ENCODE data around the gene AXDND1. TPM values are rescaled to one million over a fixed set of nuclear protein-coding genes. Genes with fewer than 3 reads are reported as not detected.
"Not testable (repeated sequence)": the region's sequence is repeated elsewhere in the genome, so short reads cannot be mapped to it uniquely, and the experiment has no call there.

Gene AXDND1
- total RNA-seq, 1 donor from 2014 or later, result not detected

DNA sequence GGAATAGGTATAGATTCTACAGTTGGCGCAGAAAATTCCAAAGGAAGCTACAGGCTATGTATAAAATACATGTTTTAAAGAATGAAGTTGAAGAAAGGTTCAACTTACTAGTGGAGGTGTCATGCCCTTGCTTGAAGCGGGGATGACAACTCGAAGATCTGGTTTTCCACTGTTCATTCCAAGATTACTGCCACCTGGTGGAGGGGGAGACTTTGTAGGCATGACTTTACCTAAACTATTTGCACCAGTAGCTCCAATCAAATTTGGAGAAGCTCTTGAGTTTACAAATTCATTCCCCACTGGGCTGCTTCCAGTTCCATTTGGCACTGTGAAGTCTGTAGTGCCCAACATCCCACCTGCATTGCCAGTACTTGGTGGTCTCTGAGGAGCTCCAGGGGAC, 81.7 kb downstream of the AXDND1 start:
- Mint-ChIP-seq H3K4me1 (ENCODE audit: low read depth) (no peaks in the 10 kb centered on the region), H3K27ac (no peak overlapping the region), H3K4me3 (no peak overlapping the region), H3K9me3 (no peaks in the 10 kb centered on the region), H3K36me3 (ENCODE audit: low read depth) (no peaks in the 10 kb centered on the region), H3K27me3 (ENCODE audit: insufficient read depth) (peaks cover 2% of the 10 kb centered on the region)
- intact Hi-C loops (cut with micrococcal nuclease), result no loop called here
- DNase-seq (ENCODE audit: low spot score), result no peak

DNA sequence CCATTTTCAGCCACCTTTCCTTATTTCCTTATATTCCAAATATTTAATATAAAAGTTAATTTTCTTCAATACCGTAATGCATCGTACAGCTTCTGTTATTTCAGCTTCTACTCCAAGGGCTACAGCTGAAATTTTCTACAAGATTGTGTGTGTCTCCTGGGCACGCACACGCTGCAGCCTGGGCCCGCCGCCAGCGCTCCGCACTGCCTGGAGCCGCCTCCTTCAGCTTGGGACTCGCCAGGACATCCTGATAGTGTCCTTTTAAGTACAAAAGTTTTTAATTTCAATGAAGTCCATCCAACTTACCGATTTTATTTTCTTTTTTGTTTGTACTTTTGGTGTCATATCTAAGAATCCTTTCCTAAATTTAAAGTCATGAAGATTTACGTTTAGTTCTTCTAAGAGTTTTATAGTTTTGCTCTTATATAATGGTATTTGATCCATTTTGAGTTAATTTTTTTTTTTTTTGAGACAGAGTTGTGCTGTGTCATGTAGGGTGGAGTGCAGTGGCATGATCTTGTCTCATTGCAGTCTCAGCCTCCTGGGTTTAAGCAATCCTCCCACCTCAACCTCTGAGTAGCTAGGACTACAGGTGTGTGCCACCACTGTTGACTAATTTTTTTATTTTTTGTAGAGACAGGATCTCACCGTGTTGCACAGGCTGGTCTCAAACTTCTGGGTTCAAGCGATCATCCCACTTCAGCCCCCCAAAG, 82.8 kb downstream of the AXDND1 start:
- H3K4me1 Mint-ChIP-seq (ENCODE audit: low read depth), result no peaks in the 10 kb centered on the region
- no peak overlapping the region for H3K4me3 Mint-ChIP-seq
- intact Hi-C loops (cut with micrococcal nuclease), result no loop called here
- no peaks in the 10 kb centered on the region for H3K36me3 Mint-ChIP-seq (ENCODE audit: low read depth)
- no peaks in the 10 kb centered on the region for H3K9me3 Mint-ChIP-seq
- no peak overlapping the region for H3K27ac Mint-ChIP-seq
- peaks cover 2% of the 10 kb centered on the region for H3K27me3 Mint-ChIP-seq (ENCODE audit: insufficient read depth)
- no peak for DNase-seq (ENCODE audit: low spot score)

DNA sequence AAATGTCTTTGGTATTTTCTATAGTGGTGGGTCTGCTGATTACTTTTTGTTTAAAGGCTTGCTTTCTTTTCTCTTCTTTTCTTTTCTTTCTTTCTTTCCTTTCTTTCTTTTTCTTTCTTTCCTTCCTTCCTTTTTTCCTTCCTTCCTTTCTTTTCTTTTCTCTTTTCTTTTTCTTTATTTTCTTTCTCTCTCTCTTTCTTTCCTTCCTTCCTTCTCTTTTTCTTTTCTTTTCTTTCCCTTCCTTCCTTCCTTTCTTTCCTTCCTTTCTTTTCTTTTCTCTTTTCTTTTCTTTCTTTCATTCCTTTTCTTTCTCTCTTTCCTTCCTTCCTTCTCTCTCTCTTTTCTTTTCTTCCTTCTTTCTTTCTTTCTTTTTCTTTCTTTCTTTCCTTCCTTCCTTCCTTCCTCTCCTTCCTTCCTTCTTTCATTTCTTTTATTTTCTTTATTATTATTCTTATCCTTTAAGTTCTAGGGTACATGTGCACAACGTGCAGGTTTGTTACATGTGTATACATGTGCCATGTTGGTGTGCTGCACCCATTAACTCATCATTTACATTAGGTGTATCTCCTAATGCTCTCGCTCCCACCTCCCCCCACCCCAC, 93.9 kb downstream of the AXDND1 start:
- H3K4me1 Mint-ChIP-seq (ENCODE audit: low read depth); H3K27ac Mint-ChIP-seq; H3K27me3 Mint-ChIP-seq (ENCODE audit: insufficient read depth); DNase-seq (ENCODE audit: low spot score); H3K36me3 Mint-ChIP-seq (ENCODE audit: low read depth); H3K4me3 Mint-ChIP-seq; intact Hi-C loops (cut with micrococcal nuclease); H3K9me3 Mint-ChIP-seq: not testable (repeated sequence)

DNA sequence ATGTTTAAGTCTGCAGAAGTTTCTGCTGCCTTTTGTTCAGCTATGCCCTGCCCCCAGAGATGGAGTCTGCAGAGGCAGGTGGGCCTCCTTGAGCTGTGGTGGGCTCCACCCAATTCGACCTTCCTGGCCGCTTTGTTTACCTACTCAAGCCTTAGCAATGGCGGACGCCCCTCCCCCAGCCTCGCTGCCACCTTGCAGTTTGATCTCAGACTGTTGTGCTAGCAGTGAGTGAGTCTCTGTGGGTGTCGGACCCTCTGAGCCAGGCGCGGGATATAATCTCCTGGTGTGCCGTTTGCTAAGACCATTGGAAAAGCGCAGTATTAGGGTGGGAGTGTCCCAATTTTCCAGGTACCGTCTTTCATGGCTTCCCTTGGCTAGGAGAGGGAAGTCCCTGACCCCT, 99.9 kb downstream of the AXDND1 start:
- DNase-seq (ENCODE audit: low spot score); H3K4me1 Mint-ChIP-seq (ENCODE audit: low read depth); H3K27ac Mint-ChIP-seq; H3K9me3 Mint-ChIP-seq; H3K36me3 Mint-ChIP-seq (ENCODE audit: low read depth); intact Hi-C loops (cut with micrococcal nuclease); H3K27me3 Mint-ChIP-seq (ENCODE audit: insufficient read depth); H3K4me3 Mint-ChIP-seq: not testable (repeated sequence)

DNA sequence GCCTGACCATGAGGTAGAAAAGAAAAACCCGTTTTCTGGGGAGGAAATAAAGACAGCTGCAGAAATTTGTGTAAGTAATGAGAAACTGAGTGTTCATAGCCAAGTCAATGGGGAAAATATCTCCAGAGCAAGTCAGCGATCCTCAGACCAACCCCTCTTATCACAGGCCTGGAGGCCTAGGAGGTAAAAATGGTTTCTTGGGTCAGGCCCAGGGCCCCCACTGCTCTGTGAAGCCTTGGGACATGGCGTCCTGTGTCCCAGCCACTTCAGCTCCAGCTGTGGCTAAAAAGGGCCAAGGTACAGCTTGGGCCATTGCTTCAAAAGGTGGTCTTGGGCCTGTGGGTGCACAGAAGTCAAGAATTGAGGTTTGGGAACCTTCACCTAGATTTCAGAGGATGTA, 108.9 kb downstream of the AXDND1 start:
- intact Hi-C loops (cut with micrococcal nuclease), result no loop called here
- Mint-ChIP-seq H3K36me3 (ENCODE audit: low read depth) (no peaks in the 10 kb centered on the region), H3K9me3 (peaks cover 43% of the 10 kb centered on the region), H3K4me3 (no peak overlapping the region), H3K27ac (no peak overlapping the region), H3K4me1 (ENCODE audit: low read depth) (no peaks in the 10 kb centered on the region), H3K27me3 (ENCODE audit: insufficient read depth) (no peaks in the 10 kb centered on the region)
- DNase-seq (ENCODE audit: low spot score), result no peak

DNA sequence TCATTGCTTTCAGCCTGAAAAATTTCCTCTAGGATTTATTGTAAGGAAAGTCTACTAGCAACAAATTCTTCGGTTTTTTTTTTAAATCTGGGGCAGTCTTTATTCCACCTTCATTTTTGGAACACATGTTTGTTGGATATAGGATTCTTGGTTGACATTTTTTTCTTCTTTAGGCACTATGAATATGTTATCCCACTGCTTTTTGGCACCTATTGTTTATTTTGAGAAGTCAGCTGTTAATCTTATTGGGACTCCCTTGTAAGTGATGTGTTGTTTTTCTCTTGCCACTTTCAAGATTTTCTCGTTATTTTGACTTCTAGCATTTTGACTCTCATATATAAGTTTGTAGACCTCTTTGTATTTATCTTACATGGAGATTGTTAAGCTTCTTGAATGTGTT, 110.7 kb downstream of the AXDND1 start:
- no peak overlapping the region for H3K4me3 Mint-ChIP-seq
- H3K36me3 Mint-ChIP-seq (ENCODE audit: low read depth), result no peaks in the 10 kb centered on the region
- H3K4me1 Mint-ChIP-seq (ENCODE audit: low read depth), result no peaks in the 10 kb centered on the region
- no peak overlapping the region for H3K27ac Mint-ChIP-seq
- H3K27me3 Mint-ChIP-seq (ENCODE audit: insufficient read depth), result no peaks in the 10 kb centered on the region
- intact Hi-C loops (cut with micrococcal nuclease), result no loop called here
- DNase-seq (ENCODE audit: low spot score), result no peak
- H3K9me3 Mint-ChIP-seq, result peaks cover 47% of the 10 kb centered on the region

DNA sequence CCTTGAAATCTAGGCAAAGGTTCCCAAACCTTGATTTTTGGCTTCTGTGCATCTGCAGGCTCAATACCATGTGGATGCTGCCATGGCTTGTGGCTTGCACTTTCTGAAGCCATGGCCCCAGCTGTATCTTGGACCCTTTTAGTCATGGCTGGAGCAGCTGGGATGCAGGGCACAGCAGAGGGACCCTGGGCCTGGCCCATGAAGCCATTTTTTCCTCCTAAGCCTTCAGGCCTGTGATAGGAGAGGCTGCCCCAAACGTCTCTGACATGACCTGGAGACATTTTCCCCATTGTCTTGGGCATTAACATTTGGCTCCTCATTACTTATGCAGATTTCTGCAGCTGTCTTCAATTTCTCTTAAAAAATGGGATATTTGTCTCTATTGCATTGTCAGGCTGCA, 112.6 kb downstream of the AXDND1 start:
- Mint-ChIP-seq H3K4me3 (no peak overlapping the region), H3K4me1 (ENCODE audit: low read depth) (no peaks in the 10 kb centered on the region), H3K9me3 (peaks cover 52% of the 10 kb centered on the region), H3K27ac (no peak overlapping the region), H3K27me3 (ENCODE audit: insufficient read depth) (no peaks in the 10 kb centered on the region), H3K36me3 (ENCODE audit: low read depth) (no peaks in the 10 kb centered on the region)
- intact Hi-C loops (cut with micrococcal nuclease), result no loop called here
- DNase-seq (ENCODE audit: low spot score), result no peak

DNA sequence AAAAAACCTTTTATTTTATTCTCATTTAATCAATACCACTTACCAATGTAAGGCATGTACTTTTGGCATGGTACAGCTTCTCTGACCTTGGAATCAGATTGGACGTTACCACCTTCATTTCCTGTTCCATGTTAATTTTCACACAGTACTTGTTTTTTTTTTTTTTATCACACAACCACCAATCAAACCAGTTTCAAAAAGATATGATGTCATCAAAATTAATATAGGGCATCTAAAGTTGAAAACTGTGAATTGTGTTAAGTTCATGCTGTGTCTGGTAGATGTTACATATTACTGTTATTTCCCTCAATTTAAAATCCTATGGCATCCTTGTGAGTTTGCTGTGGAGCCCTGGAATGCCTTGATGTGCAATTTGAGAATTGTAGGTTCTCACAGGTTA, 124.8 kb downstream of the AXDND1 start:
- DNase-seq (ENCODE audit: low spot score), result no peak
- intact Hi-C loops (cut with micrococcal nuclease), result no loop called here
- no peak overlapping the region for H3K4me3 Mint-ChIP-seq
- no peak overlapping the region for H3K27ac Mint-ChIP-seq
- H3K36me3 Mint-ChIP-seq (ENCODE audit: low read depth), result no peaks in the 10 kb centered on the region
- peaks cover 12% of the 10 kb centered on the region for H3K9me3 Mint-ChIP-seq
- H3K27me3 Mint-ChIP-seq (ENCODE audit: insufficient read depth), result no peaks in the 10 kb centered on the region
- H3K4me1 Mint-ChIP-seq (ENCODE audit: low read depth), result no peaks in the 10 kb centered on the region

DNA sequence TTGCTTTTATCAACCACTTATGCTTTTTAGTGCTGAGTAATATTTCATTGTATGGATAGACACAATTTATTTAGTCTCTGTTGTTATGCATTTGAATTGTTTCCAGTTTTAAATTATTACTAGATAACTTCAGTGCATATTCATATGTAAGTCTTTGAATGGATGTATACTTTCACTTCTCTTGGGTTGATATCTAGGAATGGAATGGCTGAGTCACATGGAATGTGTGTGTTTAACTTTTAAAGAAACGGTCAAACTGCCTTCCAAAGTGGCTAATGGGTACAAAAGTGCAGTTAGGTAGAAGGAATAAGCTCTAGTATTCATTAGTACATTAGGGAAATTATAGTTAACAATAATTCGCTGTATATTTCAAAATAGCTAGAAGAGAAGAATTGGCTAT, 127.6 kb downstream of the AXDND1 start:
- no peak overlapping the region for H3K4me3 Mint-ChIP-seq
- intact Hi-C loops (cut with micrococcal nuclease), result no loop called here
- H3K27ac Mint-ChIP-seq, result no peak overlapping the region
- no peaks in the 10 kb centered on the region for H3K36me3 Mint-ChIP-seq (ENCODE audit: low read depth)
- H3K4me1 Mint-ChIP-seq (ENCODE audit: low read depth), result no peaks in the 10 kb centered on the region
- H3K9me3 Mint-ChIP-seq, result no peaks in the 10 kb centered on the region
- H3K27me3 Mint-ChIP-seq (ENCODE audit: insufficient read depth), result no peaks in the 10 kb centered on the region
- DNase-seq (ENCODE audit: low spot score), result no peak

DNA sequence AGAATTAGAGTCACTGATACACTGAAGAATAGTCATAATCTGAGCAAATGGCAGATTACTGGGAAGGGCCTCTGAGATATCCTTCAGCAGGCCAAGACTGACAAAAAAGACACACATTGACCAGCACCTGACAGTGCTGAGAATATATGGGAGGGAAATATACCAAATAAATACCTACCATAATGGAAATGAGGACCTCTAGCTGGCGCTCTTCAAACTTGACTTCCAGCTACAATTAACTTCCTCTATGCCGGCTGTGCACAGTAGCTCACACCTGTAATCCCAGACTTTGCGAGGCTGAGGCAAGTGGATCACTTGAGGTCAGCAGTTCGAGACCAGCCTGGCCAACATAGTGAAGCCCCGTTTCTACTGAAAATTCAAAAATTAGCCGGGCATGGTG, 140.4 kb downstream of the AXDND1 start:
- no peak overlapping the region for H3K4me3 Mint-ChIP-seq
- DNase-seq (ENCODE audit: low spot score), result no peak
- H3K27ac Mint-ChIP-seq, result no peak overlapping the region
- H3K4me1 Mint-ChIP-seq (ENCODE audit: low read depth), result no peaks in the 10 kb centered on the region
- no peaks in the 10 kb centered on the region for H3K27me3 Mint-ChIP-seq (ENCODE audit: insufficient read depth)
- no peaks in the 10 kb centered on the region for H3K36me3 Mint-ChIP-seq (ENCODE audit: low read depth)
- no peaks in the 10 kb centered on the region for H3K9me3 Mint-ChIP-seq
- intact Hi-C loops (cut with micrococcal nuclease), result no loop called here

DNA sequence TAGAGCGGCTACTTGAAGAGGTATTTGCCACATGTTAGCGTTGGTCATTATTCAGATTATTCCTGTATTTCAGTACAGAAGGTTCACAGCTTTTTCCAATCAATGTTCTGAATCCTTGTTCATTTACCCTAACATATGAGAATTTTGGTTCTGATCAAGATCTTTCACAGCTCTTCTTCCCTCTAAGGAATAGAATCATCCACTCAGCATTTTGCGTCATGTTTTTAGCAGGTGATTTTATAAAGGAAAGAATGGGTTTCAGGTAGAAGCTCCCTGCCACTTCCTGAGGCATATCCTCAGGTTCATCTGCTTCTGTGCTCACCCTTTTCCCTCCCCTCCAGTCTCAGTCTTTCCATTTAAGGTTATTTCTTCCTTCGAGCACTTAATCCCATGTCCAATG, 143.6 kb downstream of the AXDND1 start:
- intact Hi-C loops (cut with micrococcal nuclease), result no loop called here
- no peak overlapping the region for H3K4me3 Mint-ChIP-seq
- no peaks in the 10 kb centered on the region for H3K9me3 Mint-ChIP-seq
- no peaks in the 10 kb centered on the region for H3K4me1 Mint-ChIP-seq (ENCODE audit: low read depth)
- no peaks in the 10 kb centered on the region for H3K36me3 Mint-ChIP-seq (ENCODE audit: low read depth)
- no peak for DNase-seq (ENCODE audit: low spot score)
- no peaks in the 10 kb centered on the region for H3K27me3 Mint-ChIP-seq (ENCODE audit: insufficient read depth)
- no peak overlapping the region for H3K27ac Mint-ChIP-seq

DNA sequence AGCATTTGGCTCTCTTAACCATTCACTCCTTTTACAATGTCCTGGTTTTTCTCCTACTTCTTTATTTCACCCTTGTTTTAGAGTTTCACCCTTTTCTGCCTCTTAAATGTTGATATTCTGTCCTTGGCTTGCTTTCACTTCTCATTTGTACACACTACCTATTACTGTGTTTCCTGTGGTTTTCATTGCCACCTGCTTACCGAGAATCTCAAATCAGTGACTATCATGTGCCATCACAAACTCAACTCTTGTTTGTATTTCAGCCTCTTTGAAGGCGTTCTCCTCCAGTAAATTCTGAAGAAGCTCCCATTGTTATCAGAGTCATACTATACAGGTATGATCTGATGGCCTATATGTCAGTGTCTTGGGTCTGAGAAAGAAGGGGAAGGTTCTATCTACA, 144.3 kb downstream of the AXDND1 start:
- Mint-ChIP-seq H3K4me3 (no peak overlapping the region), H3K4me1 (ENCODE audit: low read depth) (no peaks in the 10 kb centered on the region), H3K9me3 (no peaks in the 10 kb centered on the region), H3K36me3 (ENCODE audit: low read depth) (no peaks in the 10 kb centered on the region), H3K27me3 (ENCODE audit: insufficient read depth) (no peaks in the 10 kb centered on the region), H3K27ac (no peak overlapping the region)
- intact Hi-C loops (cut with micrococcal nuclease), result no loop called here
- no peak for DNase-seq (ENCODE audit: low spot score)

DNA sequence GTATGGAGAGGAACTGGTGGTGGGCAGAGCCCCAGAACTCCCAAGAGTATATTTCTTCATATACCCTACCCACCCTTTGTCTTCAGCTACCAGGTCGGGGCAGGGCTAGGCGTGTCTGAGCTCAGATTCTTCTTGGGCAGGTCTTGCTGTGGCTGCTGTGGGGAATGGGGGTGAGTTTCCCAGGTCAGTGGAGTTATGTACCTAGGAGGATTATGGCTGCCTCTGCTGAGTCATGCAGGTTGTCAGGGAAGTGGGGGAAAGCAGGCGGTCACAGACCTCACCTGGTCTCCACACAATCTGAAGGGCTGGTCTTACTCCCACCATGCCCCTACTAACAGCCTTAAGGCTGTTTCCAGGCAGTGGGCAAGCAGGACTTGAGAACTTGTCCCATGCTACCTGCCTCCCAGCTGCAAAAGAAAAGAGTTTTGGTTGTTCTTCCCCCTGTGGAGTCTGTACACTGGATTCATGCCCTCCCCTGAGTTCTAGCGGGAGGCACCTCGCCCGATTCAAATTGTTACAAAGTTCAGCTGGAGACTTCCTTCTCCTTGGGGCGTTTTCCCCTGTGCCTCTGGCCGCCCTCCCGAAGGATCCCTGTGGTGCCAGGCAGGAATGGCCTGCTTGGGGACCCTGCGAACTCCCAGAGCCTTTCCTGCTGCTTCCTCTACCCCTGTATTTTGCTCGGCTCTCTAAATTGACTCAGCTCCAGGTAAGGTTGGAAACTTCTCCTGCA, 151.4 kb downstream of the AXDND1 start:
- no peak for DNase-seq (ENCODE audit: low spot score)
- H3K4me1 Mint-ChIP-seq (ENCODE audit: low read depth), result no peaks in the 10 kb centered on the region
- intact Hi-C loops (cut with micrococcal nuclease), result no loop called here
- no peaks in the 10 kb centered on the region for H3K36me3 Mint-ChIP-seq (ENCODE audit: low read depth)
- H3K27me3 Mint-ChIP-seq (ENCODE audit: insufficient read depth), result no peaks in the 10 kb centered on the region
- H3K9me3 Mint-ChIP-seq, result no peaks in the 10 kb centered on the region
- no peak overlapping the region for H3K4me3 Mint-ChIP-seq
- H3K27ac Mint-ChIP-seq, result no peak overlapping the region
